Measurements from ENCODE around the gene SNX13.

The SNX13 gene

GRCh38 chr7:17781491-17782215, 158.6 kb downstream of the SNX13 start:
- no peak for DNase-seq (ENCODE audit: low spot score)

- no peak for DNase-seq (ENCODE audit: low spot score)
Observed at GRCh38 chr7:17779381-17779780, 160.9 kb downstream of the SNX13 start.

- no peak for DNase-seq (ENCODE audit: low spot score)
Observed at GRCh38 chr7:17774716-17775288, 165.5 kb downstream of the SNX13 start.

GRCh38 chr7:17774248-17774647, 166.0 kb downstream of the SNX13 start:
- DNase-seq (ENCODE audit: low spot score), result no peak

GRCh38 chr7:17773289-17773626, 167.0 kb downstream of the SNX13 start:
- DNase-seq (ENCODE audit: low spot score), result no peak

- no peak for DNase-seq (ENCODE audit: low spot score)
Observed at GRCh38 chr7:17772581-17773288, 167.6 kb downstream of the SNX13 start.

- DNase-seq (ENCODE audit: low spot score), result no peak
Observed at GRCh38 chr7:17771901-17772408, 168.3 kb downstream of the SNX13 start.

- DNase-seq (ENCODE audit: low spot score), result no peak
Observed at GRCh38 chr7:17770710-17771375, 169.5 kb downstream of the SNX13 start.

- DNase-seq (ENCODE audit: low spot score), result peak; percentile 81
Observed at GRCh38 chr7:17769918-17770317, 170.4 kb downstream of the SNX13 start.

- peak; percentile 97 for DNase-seq (ENCODE audit: low spot score)
Observed at GRCh38 chr7:17758008-17758407, 182.3 kb downstream of the SNX13 start.

- DNase-seq (ENCODE audit: low spot score), result no peak
Observed at GRCh38 chr7:17746020-17746530, 194.2 kb downstream of the SNX13 start.

GRCh38 chr7:17745610-17746009, 194.7 kb downstream of the SNX13 start:
- DNase-seq (ENCODE audit: low spot score), result no peak

- DNase-seq (ENCODE audit: low spot score), result no peak
Observed at GRCh38 chr7:17743316-17743715, 197.0 kb downstream of the SNX13 start.

GRCh38 chr7:17741426-17741825, 198.9 kb downstream of the SNX13 start:
- no peak for DNase-seq (ENCODE audit: low spot score)

Data from SK-N-DZ (cell line).